Measurements from ENCODE around the gene PPM1B.

PPM1B gene

GRCh38 chr2:44168681-44169154, at the start of gene PPM1B:
TSS of gene PPM1B (plus strand) at chr2:44168875. CDS start at chr2:44201200, 32,325 bp downstream.
- peak within 1 kb of the TSS; percentile 89 for H3K4me3 ChIP-seq (ENCODE audit: control insufficient read depth, low read depth, low read length)
- TF ChIP-seq, protein P1, sequence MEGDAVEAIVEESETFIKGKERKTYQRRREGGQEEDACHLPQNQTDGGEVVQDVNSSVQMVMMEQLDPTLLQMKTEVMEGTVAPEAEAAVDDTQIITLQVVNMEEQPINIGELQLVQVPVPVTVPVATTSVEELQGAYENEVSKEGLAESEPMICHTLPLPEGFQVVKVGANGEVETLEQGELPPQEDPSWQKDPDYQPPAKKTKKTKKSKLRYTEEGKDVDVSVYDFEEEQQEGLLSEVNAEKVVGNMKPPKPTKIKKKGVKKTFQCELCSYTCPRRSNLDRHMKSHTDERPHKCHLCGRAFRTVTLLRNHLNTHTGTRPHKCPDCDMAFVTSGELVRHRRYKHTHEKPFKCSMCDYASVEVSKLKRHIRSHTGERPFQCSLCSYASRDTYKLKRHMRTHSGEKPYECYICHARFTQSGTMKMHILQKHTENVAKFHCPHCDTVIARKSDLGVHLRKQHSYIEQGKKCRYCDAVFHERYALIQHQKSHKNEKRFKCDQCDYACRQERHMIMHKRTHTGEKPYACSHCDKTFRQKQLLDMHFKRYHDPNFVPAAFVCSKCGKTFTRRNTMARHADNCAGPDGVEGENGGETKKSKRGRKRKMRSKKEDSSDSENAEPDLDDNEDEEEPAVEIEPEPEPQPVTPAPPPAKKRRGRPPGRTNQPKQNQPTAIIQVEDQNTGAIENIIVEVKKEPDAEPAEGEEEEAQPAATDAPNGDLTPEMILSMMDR (conservative IDR thresholded peaks at IDR 0.05; ENCODE audit: control insufficient read depth, insufficient read depth, low read depth, low read length): no peak
- DNase-seq (ENCODE audit: low read depth): no peak

DNA sequence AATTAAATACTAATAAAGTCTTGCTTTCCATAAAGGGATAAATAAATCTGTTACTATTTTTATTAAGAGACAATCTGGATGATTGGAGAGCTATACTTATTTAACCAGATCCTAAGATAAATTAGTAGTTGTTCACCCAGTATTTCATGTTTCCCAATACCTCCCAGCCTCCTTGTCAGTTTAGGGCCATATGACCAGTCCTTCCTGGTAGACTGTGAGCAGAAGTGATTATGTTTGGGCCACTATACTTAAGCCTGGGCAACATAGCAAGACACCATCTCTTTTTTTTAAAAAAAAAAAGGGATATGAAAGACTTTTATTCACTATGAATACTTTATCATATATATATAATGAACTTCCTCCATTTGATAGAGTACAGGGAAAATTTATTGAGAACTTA, 48.8 kb upstream of the PPM1B start:
- TF ChIP-seq, protein P1 (conservative IDR thresholded peaks at IDR 0.05; ENCODE audit: control insufficient read depth, insufficient read depth, low read depth, low read length): no peak
- H3K4me3 ChIP-seq (ENCODE audit: control insufficient read depth, low read depth, low read length): no peak overlapping the region

DNA sequence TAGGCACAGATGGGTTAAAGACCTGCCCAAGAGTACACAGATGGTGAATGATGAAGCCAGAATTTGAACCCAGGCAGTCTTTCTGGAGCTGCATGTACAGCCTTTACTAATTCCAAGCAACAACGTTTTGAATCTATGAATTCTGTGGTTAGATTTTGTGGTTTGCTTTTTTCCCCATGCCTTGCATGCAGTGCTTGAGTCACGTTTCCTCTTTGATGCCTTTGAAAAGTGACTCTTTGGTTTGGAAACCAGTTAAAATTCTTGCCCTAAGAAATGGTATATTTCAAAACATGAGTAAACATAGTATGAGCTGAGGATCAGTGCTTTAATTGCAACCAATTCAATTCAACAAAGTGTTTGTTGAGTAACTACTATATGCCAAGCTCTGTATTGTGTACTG, 48.2 kb upstream of the PPM1B start:
- no peak overlapping the region for H3K4me3 ChIP-seq (ENCODE audit: control insufficient read depth, low read depth, low read length)
- TF ChIP-seq, protein P1 (conservative IDR thresholded peaks at IDR 0.05; ENCODE audit: control insufficient read depth, insufficient read depth, low read depth, low read length): no peak
- peak; percentile 91 for DNase-seq (ENCODE audit: low read depth)

More for the DNA sequence above, 48.8 kb upstream of the PPM1B start:
- no peak for DNase-seq (ENCODE audit: low read depth)

- H3K4me3 ChIP-seq (ENCODE audit: control insufficient read depth, low read depth, low read length): no peak overlapping the region
- TF ChIP-seq, protein P1 (conservative IDR thresholded peaks at IDR 0.05; ENCODE audit: control insufficient read depth, insufficient read depth, low read depth, low read length): no peak
- no peak for DNase-seq (ENCODE audit: low read depth)
Observed at GRCh38 chr2:44121899-44122298, 46.8 kb upstream of the PPM1B start.

- DNase-seq (ENCODE audit: low read depth): no peak
- H3K4me3 ChIP-seq (ENCODE audit: control insufficient read depth, low read depth, low read length): no peak overlapping the region
- TF ChIP-seq, protein P1 (conservative IDR thresholded peaks at IDR 0.05; ENCODE audit: control insufficient read depth, insufficient read depth, low read depth, low read length): no peak
Observed at GRCh38 chr2:44124500-44124899, 44.2 kb upstream of the PPM1B start.

GRCh38 chr2:44126106-44126797, 42.4 kb upstream of the PPM1B start:
- no peak for DNase-seq (ENCODE audit: low read depth)
- TF ChIP-seq, protein P1 (conservative IDR thresholded peaks at IDR 0.05; ENCODE audit: control insufficient read depth, insufficient read depth, low read depth, low read length): no peak
- H3K4me3 ChIP-seq (ENCODE audit: control insufficient read depth, low read depth, low read length): no peak overlapping the region

Data from fibroblast of mammary gland (primary cell).